Stimulated activated naive CD4-positive, alpha-beta T cell (primary cell): ENCODE data around the gene PDGFC.
"Not testable (repeated sequence)": the region's sequence is repeated elsewhere in the genome, so short reads cannot be mapped to it uniquely, and the experiment has no call there.

Experiments
- DNase-seq, 6 experiments: peaks; one replicate each; lab custom pipeline; 2025; lab: John Stamatoyannopoulos, UW

PDGFC gene

DNA sequence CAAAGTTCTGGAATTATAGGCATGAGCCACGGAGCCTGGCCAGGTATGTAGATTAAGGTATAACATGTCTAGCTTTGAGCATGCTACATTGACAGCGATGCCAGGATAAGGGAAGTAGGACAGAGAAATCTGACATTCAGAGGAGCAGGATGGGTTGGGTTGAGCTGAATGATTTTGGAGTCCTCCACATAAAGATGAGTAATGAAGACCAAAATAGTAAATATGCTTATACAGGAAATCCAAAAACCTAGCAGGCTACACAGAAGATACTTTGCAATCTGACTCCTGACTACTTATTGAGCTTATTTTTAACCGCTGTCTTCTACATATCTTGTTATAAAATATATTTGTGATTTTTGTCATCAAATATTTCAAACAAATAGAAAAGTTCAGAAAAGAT is 69.7 kb downstream of the PDGFC start:
- DNase-seq, result no peak

GRCh38 chr4:156898373-156899117 is 73.1 kb downstream of the PDGFC start:
- DNase-seq, result no peak

- DNase-seq, result no peak
These were observed 75.1 kb downstream of the PDGFC start for GRCh38 chr4:156896527-156896926.

DNA sequence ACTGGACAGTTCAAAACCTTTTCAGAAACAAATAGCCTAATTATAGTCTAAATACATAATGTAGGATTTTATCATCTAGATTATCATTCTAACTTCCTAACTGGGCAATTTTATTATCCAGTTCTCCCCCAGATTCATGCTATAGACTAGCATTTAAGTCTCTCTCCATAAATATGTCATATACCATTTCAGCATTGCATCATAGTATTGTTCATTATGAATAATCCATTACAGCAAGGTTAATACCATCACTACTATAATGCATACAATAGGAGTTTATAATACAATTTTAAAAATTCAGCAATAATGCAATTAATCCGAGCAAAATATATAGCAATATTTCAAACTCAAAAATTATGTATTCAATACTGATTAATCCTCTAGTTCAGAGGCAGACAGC is 77.4 kb downstream of the PDGFC start:
- no peak for DNase-seq

DNA sequence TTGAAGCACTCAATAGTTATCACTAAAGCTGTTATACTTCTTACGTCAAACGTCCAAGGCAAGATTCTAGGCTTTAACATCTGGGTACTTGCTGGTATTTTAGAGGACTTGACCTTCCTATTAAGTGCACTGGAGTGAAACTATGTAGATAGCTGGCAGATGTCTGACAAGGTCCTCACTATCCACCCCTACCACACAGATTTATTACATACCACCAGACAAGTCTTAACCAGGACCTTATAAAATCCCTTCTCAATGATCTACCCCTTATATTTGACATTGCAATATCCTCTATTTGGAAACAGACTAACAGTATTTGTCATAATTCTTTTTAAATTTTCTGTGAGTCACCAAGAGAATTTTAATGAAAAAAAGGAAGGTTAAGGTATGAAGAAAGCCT is 78.8 kb downstream of the PDGFC start:
- DNase-seq, result no peak

DNA sequence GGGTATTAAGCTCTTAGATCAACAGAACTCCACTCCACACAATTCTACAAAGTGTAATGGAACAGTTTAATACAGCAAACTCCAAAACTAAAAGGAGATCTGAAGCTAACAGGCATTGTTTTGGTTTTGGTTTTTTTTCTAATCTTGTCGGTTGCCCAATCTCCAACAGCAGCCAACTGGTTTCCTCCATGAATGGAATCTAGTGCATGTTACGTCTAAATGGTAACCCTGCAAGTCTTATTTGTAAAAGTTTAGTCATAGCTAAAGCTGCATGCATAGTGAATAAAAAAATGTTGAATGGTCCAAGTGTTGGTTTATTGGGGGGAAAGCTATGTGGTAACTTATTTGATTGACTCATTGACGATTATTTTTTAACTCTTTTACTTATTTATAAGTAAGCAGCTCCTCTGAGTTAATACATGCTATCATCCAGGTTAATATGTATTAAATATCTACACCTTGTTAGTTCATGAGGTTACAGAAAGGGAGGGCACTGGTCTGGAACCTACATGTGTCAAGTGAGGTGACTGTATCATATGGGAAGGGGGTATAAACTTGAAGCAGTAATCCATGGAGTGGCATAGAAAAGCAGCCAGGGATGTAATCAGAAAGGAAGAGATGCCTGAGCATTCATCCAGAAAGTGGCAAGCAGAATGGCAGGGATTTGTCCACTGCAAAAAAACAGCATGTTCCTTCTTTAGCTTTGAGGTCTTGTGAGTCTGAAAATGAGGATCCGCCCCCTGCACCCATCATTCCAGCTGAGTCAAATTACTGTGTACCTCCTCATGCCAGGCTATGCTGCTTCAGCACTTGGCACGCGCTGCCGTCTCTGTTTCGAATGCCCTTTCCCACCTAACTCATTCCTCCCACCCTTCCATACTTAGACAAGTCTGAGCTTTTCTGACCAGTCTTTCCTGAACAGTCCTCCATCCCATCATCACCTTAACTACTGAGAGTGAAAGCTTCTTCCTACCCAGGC is 81.7 kb downstream of the PDGFC start:
- DNase-seq, result no peak

- no peak for DNase-seq
These were observed 82.8 kb downstream of the PDGFC start for GRCh38 chr4:156888762-156889161.

DNA sequence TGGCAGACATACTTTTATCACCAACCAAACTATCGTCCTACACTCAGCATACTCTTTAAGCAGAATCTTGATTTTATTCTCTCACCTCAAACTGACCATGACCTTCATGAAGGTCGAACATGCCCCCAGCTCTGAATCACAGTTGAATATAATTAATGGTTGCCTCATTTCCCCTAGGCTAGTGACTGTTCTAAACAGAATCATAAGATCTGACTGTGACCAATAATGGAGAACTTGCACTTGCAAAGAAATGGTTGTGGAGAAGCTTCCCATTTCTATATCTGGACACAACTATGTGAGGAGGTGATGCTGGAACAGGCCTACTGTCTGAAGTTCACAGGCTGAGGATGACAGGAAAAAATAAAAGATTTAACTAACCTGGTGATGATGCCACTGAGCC is 85.1 kb downstream of the PDGFC start:
- DNase-seq, result no peak

DNA sequence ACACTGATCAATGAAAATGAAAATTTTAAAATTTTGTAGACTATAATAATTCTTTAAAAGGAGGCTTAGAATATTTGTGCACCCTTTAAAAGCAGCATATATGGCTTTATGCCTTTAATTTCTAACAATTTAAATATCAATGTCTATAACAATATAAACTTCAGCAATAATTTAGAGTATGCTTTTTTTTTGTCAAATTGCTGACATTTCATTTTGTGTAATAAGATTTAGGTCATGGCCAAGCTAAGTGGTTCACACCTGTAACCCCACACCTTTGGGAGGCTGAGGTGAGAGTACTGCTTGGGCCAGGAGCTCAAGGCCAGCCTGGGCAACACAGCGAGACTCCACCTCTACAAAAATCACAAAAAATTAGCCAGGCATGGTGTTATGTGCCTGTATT is 86.2 kb downstream of the PDGFC start:
- no peak for DNase-seq

DNA sequence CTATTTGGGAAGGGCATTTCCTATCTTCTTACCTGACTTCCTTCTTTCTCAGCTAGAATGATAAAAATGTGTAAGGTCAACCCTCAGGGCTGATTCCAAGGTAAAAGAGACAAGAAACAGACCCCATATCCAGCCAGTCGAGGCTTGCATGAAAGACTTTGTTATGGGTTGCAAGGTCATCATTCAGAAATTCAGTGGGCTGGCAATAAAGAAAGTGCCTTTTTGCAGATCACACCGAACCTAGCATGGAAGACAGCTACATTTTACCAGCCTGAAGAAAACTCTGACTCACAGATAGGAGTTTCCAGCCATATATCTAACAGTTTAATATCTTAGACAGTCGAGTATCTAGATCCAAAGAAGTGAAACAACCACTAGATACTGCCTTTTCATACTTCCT is 87.4 kb downstream of the PDGFC start:
- no peak for DNase-seq

DNA sequence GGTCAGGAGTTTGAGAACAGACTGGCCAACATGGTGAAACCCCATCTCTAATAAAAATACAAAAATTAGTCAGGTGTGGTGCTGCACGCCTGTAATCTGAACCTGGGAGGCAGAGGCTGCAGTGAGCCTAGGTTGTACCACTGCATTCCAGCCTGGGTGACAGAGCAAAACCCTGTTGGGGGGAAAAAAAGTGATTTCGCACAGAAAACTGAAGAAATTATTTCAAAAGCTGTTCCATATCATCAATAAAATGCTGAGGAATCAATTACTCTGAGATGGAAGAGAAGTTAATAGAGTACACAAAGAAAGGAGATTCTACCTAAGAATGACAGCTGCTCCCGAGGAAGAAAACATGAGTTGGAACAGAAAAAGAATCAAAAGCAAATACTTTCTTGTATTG is 95.9 kb downstream of the PDGFC start:
- DNase-seq, result no peak

- DNase-seq, result no peak
These were observed 96.5 kb downstream of the PDGFC start for GRCh38 chr4:156875055-156875454.

DNA sequence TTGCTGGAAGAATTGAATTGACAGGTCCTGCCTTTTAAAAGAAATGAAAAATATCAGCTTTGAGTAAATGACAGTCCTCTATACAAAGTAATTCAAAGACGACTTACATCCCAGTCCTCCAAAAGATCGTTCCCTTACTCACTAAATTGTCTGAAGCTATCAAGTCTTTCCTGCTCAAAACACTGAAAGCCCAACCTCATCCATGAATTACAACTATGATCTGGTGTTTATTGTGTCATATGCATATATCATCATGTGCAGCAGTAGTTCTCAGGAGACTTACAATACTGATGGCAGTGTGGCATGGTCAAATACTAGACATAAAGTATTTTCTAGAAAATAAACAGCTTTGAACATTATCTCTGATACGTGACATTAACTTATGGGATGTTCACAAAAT is 97.8 kb downstream of the PDGFC start:
- DNase-seq, result no peak

DNA sequence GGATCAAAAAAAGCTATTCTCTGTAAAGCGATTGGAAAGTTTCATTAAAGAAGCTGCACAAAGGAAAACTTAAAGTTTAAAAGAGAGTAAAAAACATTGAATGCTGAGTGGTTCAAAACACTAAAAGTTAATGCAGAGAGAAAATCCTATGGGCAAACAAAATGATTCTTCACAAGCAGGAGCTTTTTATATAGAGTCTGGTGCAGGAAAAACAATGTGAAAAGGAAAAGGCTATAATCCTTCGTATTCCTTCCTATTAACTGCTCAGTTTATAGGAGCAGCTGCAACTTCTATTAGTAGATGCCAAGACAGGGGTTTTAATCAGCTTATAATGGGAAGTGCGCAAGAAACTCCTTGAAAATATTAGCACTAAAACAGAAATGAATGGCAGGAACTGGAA is 100.7 kb downstream of the PDGFC start:
- no peak for DNase-seq

DNA sequence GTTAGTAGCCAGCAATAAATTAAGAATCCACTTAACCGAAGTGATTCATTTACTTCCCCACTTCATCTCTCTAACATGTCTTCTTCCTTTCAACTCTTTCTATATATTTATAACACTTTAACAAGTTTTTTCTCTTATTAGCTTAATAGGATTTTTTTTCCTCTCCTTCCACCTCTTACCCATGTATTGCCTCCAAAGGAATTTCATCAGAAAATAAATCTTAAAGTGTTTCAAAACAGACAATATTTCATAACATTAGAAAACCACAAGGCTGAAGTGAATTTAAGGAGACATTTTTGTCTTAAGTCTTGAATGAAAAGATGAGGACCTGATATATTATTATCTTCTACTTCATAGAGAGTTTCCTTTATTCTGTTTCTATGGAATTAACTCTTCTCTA is 101.5 kb downstream of the PDGFC start:
- DNase-seq, result no peak

DNA sequence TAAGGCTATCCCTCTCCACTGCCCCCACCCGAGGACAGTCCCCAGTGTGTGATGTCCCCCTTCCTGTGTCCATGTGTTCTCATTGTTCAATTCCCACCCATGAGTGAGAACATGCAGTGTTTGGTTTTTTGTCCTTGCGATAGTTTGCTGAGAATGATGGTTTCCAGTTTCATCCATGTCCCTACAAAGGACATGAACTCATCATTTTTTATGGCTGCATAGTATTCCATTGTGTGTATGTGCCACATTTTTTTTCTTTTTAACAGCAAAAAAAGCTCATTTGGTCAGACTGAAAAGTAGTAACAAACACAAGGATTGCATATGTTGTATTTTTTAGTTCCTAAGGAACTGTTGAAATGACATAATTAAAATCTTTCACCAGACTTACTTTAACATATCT is 105.5 kb downstream of the PDGFC start:
- not testable (repeated sequence) for DNase-seq

DNA sequence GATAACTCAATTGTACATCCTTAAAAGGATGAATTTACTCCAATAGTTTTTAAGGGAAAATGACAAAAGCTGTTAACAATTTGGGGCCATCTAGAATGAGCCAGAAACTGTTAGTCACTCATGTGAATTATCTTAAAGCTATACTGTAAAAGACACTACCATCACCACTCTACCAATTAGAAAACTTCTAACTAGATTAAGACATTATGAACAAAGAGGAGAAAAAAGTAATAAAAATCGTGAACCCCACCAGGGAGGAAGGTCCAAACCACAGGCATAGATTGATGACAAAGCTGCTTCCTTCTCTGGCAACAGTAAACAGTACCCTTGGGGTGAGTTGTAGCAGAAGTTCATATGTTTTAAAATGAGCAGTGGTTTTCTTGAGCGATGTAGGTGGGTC is 106.1 kb downstream of the PDGFC start:
- no peak for DNase-seq

GRCh38 chr4:156858071-156858470 is 113.5 kb downstream of the PDGFC start:
- no peak for DNase-seq

DNA sequence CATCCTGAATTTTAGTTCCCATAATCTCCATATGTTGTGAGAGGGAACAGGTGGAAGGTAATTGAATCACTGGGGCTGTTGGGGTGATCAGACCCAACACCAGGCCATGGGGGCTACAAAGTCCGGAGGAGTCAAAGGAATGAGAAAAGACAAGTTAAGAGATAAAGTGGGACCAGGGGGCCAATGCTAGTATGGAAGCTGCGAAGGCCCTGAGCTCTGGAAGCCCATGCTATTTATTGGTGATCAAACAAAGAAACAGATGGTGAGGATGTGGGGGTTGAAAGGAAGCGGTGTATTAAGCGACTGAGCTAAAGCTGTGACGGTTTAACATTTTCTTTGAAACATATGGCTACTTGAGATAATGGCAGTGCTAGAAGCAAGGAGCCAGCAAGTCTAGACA is 132.8 kb downstream of the PDGFC start:
- no peak for DNase-seq

DNA sequence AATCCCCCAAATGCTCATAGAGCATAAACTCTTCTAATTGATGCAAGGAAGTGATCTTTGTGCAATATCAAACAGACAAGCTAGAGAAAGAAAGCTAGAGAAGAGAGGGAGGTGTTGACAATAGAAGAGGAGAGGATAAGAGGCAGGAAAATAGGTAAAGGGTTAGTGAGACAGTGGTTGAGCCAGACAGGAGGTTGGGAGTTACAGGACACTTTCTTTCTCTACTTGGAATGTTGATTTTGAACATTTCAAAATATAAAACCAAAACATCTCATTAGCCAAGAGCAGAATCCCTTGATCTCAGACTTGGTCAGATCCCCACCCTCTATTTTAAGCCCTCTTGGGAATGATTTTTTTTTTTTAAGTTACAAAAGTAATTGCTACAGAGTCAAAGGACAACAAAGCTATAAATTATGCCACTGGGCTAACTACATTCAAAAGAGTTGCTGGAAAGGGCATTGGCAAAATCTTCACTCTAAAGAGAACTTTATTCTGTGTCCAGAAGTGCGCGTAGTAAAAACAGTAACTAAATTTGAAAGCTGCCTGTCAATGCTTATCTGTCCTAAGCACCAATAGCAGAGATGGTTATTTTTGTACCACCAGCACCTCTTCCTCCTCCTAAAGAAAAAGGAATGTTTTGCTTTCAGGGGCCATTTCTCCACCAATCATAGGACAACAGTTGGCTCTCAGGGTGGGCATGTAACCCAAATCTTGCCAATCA is 133.8 kb downstream of the PDGFC start:
- no peak for DNase-seq

- DNase-seq, result no peak
These were observed 138.7 kb downstream of the PDGFC start for GRCh38 chr4:156832886-156833285.

GRCh38 chr4:156830351-156830750 is 141.2 kb downstream of the PDGFC start:
- DNase-seq, result no peak
